Measurements from ENCODE around the gene DENND4C.

- TF ChIP-seq CTCF (IDR thresholded peaks at IDR 0.05) (no peak), POLR2A (IDR thresholded peaks at IDR 0.05) (no peak)
Measured at GRCh38 chr9:19331877-19332276, 101.4 kb downstream of the DENND4C start.

Measured in vagina (tissue), 2 donors.